Keratinocyte (primary cell): Measurements from ENCODE around the gene ITGB6. TPM values are rescaled to one million over a fixed set of nuclear protein-coding genes. Genes with fewer than 3 reads are reported as not detected.

ENCODE experiments used
- DNase-seq: peaks from one replicate; pipeline ENCODE4 v3.0.0-alpha.2; 2011; ENCODE audit warnings: low read depth, missing footprints, low spot score
- FAIRE-seq: peaks from 2 replicates; lab custom pipeline; 2011; peaks lifted over from hg19 to GRCh38; lab: Jason Lieb, UNC
- H2AFZ ChIP-seq: 2 replicates; pipeline ENCODE4 v1.6.0; 2012; ENCODE audit warnings: low read length, control low read depth, inconsistent platforms; ENCODE audit not compliant: control insufficient read depth
- H3K27ac ChIP-seq: 2 replicates; pipeline ENCODE4 v1.5.1; 2011; ENCODE audit warnings: low read length; ENCODE audit not compliant: control insufficient read depth, insufficient read depth
- H3K27me3 ChIP-seq: 3 replicates; pipeline ENCODE4 v1.6.0; 2011; ENCODE audit warnings: low read length; ENCODE audit not compliant: control insufficient read depth, insufficient read depth; ENCODE audit errors: extremely low read depth
- H3K36me3 ChIP-seq, 2 experiments: 2 replicates in 1 of 2; 3 replicates in 1 of 2; pipeline ENCODE4 v1.5.1; 2011; ENCODE audit warnings: low read length in 2 of 2, mild to moderate bottlenecking in 1 of 2; ENCODE audit not compliant: control insufficient read depth in 2 of 2, insufficient read depth in 2 of 2; ENCODE audit errors: extremely low read depth in 1 of 2
- H3K4me1 ChIP-seq: 3 replicates; pipeline ENCODE4 v1.5.1; 2011; ENCODE audit warnings: low read length; ENCODE audit not compliant: control insufficient read depth, insufficient read depth; ENCODE audit errors: extremely low read depth
- H3K4me2 ChIP-seq: 3 replicates; pipeline ENCODE4 v1.6.0; 2011; ENCODE audit warnings: low read depth, low read length; ENCODE audit not compliant: control insufficient read depth, insufficient read depth; ENCODE audit errors: extremely low read depth
- H3K4me3 ChIP-seq, 3 experiments: fragments of 200-600 bp in 1 of 3; sonication (generic) in 1 of 3; 2 replicates in 2 of 3; 3 replicates in 1 of 3; pipeline ENCODE4 v1.5.1; 2011 to 2016; ENCODE audit warnings: low read length in 3 of 3, mild to moderate bottlenecking in 3 of 3, control low read depth in 2 of 3, inconsistent platforms in 1 of 3, low read depth in 1 of 3, mixed read lengths in 1 of 3, mixed run types in 1 of 3, moderate library complexity in 1 of 3; ENCODE audit not compliant: control insufficient read depth in 2 of 3, insufficient read depth in 2 of 3; ENCODE audit errors: extremely low read depth in 1 of 3
- H3K79me2 ChIP-seq: 2 replicates; pipeline ENCODE4 v1.6.0; 2012; ENCODE audit warnings: low read length; ENCODE audit not compliant: control insufficient read depth, insufficient read depth
- H3K9ac ChIP-seq: 3 replicates; pipeline ENCODE4 v1.6.0; 2011; ENCODE audit warnings: low read length; ENCODE audit not compliant: control insufficient read depth, insufficient read depth; ENCODE audit errors: extremely low read depth
- H3K9me1 ChIP-seq: 3 replicates; pipeline ENCODE4 v1.6.0; 2011; ENCODE audit warnings: low read length; ENCODE audit not compliant: control insufficient read depth, insufficient read depth; ENCODE audit errors: extremely low read depth
- H3K9me3 ChIP-seq: 2 replicates; pipeline ENCODE4 v1.5.1; 2012; ENCODE audit warnings: low read depth, low read length; ENCODE audit not compliant: control insufficient read depth
- H4K20me1 ChIP-seq: 3 replicates; pipeline ENCODE4 v1.6.0; 2011; ENCODE audit warnings: low read length; ENCODE audit not compliant: control insufficient read depth, insufficient read depth; ENCODE audit errors: extremely low read depth
- EZH2 ChIP-seq: IDR thresholded peaks from one replicate; pipeline ENCODE4 v1.6.1; 2012; ENCODE audit warnings: inconsistent platforms, mild to moderate bottlenecking, low read length, moderate library complexity
- dilution Hi-C: fragments of 300-500 bp; cut with MboI; formaldehyde crosslinking; loops from one replicate; pipeline ENCODE4 v1.7.0; 2020; ENCODE audit warnings: low sequenced_read_pairs; ENCODE audit not compliant: extremely low pct_ligation_motif_present
- polyA plus RNA-seq, 5 experiments: library from polyadenylated mRNA; depleted of rRNA in 3 of 5; stranded (reverse) in 3 of 5; stranded (forward) in 1 of 5; unstranded in 1 of 5; fragments of >200 nt; gene quantifications; 1 replicate in 1 of 5; 2 replicates in 3 of 5; 3 replicates in 1 of 5; pipeline versions ENCODE4 v1.2.1 to v1.2.3, GENCODE V29; 2011 to 2012; ENCODE audit warnings: missing spikeins in 2 of 5, low read depth in 1 of 5, low replicate concordance in 1 of 5
- TF ChIP-seq, protein P1 (sequence below), 3 experiments: IDR thresholded peaks in 1 of 3; conservative IDR thresholded peaks in 1 of 3; optimal IDR thresholded peaks in 1 of 3; 2 replicates in 2 of 3; 3 replicates in 1 of 3; pipeline versions ENCODE3 to v1.5.1; 2011; ENCODE audit warnings: low read length in 3 of 3, mild to moderate bottlenecking in 3 of 3, moderate library complexity in 2 of 3, control low read depth in 1 of 3, inconsistent platforms in 1 of 3; ENCODE audit not compliant: insufficient read depth in 2 of 3; ENCODE audit errors: extremely low read depth in 1 of 3

The ITGB6 gene
- polyA plus RNA-seq, 1 donor (not counting 4 experiments of a cell fraction or from before 2014, with no cell fraction given) = 183 TPM

DNA sequence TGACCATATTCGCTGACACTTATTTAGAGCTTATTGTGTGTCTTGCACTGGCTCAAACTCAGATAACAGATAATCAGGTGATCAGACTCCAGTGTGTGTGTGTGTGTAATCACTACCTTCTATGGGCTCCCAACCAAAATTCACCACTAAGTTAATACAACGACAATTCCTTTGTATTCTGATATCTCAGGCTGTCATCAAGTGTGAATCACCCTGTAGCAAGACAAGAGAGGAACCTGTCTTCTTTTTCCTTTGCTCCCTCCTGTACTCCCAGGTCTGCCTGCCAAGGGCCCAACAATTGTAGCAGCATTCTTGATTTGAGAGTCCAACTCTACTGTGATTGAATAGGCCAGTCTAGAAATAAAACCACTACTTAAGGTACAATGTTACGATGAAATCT, 25.8 kb downstream of the ITGB6 start:
- H3K27me3 ChIP-seq = no peaks in the 10 kb centered on the region
- peak overlapping the region; percentile 21 for H3K27ac ChIP-seq
- no peak overlapping the region for H3K4me3 ChIP-seq
- no peak overlapping the region for H3K9ac ChIP-seq
- H3K9me3 ChIP-seq = no peaks in the 10 kb centered on the region
- DNase-seq (no peak), FAIRE-seq (peak; percentile 87)
- H3K4me1 ChIP-seq = peaks cover 21% of the 10 kb centered on the region
- no peak overlapping the region for H2AFZ ChIP-seq
- no peaks in the 10 kb centered on the region for H4K20me1 ChIP-seq
- dilution Hi-C loops = no loop called here
- no peaks in the 10 kb centered on the region for H3K9me1 ChIP-seq
- peaks cover 4% of the 10 kb centered on the region for H3K79me2 ChIP-seq
- TF ChIP-seq EZH2 = no peak
- TF ChIP-seq, protein P1, sequence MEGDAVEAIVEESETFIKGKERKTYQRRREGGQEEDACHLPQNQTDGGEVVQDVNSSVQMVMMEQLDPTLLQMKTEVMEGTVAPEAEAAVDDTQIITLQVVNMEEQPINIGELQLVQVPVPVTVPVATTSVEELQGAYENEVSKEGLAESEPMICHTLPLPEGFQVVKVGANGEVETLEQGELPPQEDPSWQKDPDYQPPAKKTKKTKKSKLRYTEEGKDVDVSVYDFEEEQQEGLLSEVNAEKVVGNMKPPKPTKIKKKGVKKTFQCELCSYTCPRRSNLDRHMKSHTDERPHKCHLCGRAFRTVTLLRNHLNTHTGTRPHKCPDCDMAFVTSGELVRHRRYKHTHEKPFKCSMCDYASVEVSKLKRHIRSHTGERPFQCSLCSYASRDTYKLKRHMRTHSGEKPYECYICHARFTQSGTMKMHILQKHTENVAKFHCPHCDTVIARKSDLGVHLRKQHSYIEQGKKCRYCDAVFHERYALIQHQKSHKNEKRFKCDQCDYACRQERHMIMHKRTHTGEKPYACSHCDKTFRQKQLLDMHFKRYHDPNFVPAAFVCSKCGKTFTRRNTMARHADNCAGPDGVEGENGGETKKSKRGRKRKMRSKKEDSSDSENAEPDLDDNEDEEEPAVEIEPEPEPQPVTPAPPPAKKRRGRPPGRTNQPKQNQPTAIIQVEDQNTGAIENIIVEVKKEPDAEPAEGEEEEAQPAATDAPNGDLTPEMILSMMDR (optimal IDR thresholded peaks at IDR 0.05 in 1 of 3, IDR thresholded peaks at IDR 0.05 in 1 of 3, conservative IDR thresholded peaks at IDR 0.05 in 1 of 3; ENCODE audit: extremely low read depth in 1 of 3, insufficient read depth in 2 of 3, low read length in 3 of 3) = no peak
- peaks cover 13 to 39% of the 10 kb centered on the region in 2 experiments for H3K36me3 ChIP-seq
- H3K4me2 ChIP-seq = no peak overlapping the region

DNA sequence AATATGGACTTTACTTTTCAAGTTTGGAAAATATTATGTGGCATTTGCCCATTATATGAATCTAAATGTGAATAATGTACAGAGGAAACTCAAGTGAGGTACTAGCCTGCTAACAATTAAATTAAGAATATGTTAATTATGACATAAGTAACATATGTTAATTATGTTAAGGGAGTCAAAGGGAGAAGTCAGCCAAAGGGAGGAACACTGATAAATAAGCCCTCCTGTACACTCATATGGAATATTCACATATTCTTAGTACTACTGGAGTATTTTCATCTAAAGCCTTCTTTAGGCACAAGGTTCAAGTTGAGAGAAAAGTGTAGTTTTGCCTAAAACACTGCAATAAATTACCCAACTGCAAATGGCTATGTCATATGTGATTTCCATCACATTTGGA, 30.1 kb downstream of the ITGB6 start:
- TF ChIP-seq, protein P1 (optimal IDR thresholded peaks at IDR 0.05 in 1 of 3, IDR thresholded peaks at IDR 0.05 in 1 of 3, conservative IDR thresholded peaks at IDR 0.05 in 1 of 3; ENCODE audit: extremely low read depth in 1 of 3, insufficient read depth in 2 of 3, low read length in 3 of 3) = no peak
- no peak for TF ChIP-seq EZH2
- H3K9me3 ChIP-seq = no peaks in the 10 kb centered on the region
- H3K36me3 ChIP-seq = peaks cover 27 to 41% of the 10 kb centered on the region in 2 experiments

More for the DNA sequence above, 30.1 kb downstream of the ITGB6 start:
- Histone ChIP-seq H3K27ac (no peak overlapping the region), H3K79me2 (no peaks in the 10 kb centered on the region), H3K9me1 (no peaks in the 10 kb centered on the region), H3K9ac (no peak overlapping the region), H3K4me1 (peaks cover 6% of the 10 kb centered on the region), H3K4me3 (no peak overlapping the region), H2AFZ (no peak overlapping the region), H3K27me3 (no peaks in the 10 kb centered on the region), H4K20me1 (no peaks in the 10 kb centered on the region), H3K4me2 (no peak overlapping the region)
- no peak for DNase-seq
- no peak for FAIRE-seq
- dilution Hi-C loops = no loop called here
